ENCODE results near the gene EPS15. TPM values are rescaled to one million over a fixed set of nuclear protein-coding genes. Genes with fewer than 3 reads are reported as not detected.
A peak's percentile ranks its signal among the peaks of the same experiment; 100 is the strongest.

EPS15 gene
- total and polyA plus RNA-seq, 4 donors: 79.9 to 179 (median 102) TPM

GRCh38 chr1:51341876-51342496 is 177.1 kb downstream of the EPS15 start:
- no peak for DNase-seq (ENCODE audit: low read depth in 4 of 6, low spot score in 6 of 6)
- Histone ChIP-seq H3K36me3 (ENCODE audit: control insufficient read depth, insufficient read depth, low read length) (no peaks in the 10 kb centered on the region), H3K4me1 (ENCODE audit: control insufficient read depth, insufficient read depth, low read length) (peaks cover 7% of the 10 kb centered on the region), H3K27ac (ENCODE audit: low read depth, low read length) (no peak overlapping the region), H3K9me3 (ENCODE audit: control insufficient read depth, insufficient read depth, low read length) (no peaks in the 10 kb centered on the region), H3K4me3 (ENCODE audit: low read depth, low read length) (no peak overlapping the region), H3K27me3 (ENCODE audit: control insufficient read depth, insufficient read depth, low read length) (peaks cover 42% of the 10 kb centered on the region)
- 80% methylated on average over 1 of the region's 4 CpGs for WGBS (ENCODE audit: insufficient coverage)

- Histone ChIP-seq H3K36me3 (ENCODE audit: control insufficient read depth, insufficient read depth, low read length) (no peaks in the 10 kb centered on the region), H3K9me3 (ENCODE audit: control insufficient read depth, insufficient read depth, low read length) (no peaks in the 10 kb centered on the region), H3K4me1 (ENCODE audit: control insufficient read depth, insufficient read depth, low read length) (peaks cover 7% of the 10 kb centered on the region), H3K27ac (ENCODE audit: low read depth, low read length) (no peak overlapping the region), H3K27me3 (ENCODE audit: control insufficient read depth, insufficient read depth, low read length) (peaks cover 30% of the 10 kb centered on the region), H3K4me3 (ENCODE audit: low read depth, low read length) (no peak overlapping the region)
- 88% methylated on average over 1 of the region's 6 CpGs for WGBS (ENCODE audit: insufficient coverage)
- no peak for DNase-seq (ENCODE audit: low read depth in 4 of 6, low spot score in 6 of 6)
These were observed 178.7 kb downstream of the EPS15 start for GRCh38 chr1:51340380-51340779.

- H3K27me3 ChIP-seq (ENCODE audit: control insufficient read depth, insufficient read depth, low read length): no peaks in the 10 kb centered on the region
- 86% methylated on average over 4 of the region's 4 CpGs for WGBS (ENCODE audit: insufficient coverage)
- no peaks in the 10 kb centered on the region for H3K4me1 ChIP-seq (ENCODE audit: control insufficient read depth, insufficient read depth, low read length)
- no peaks in the 10 kb centered on the region for H3K36me3 ChIP-seq (ENCODE audit: control insufficient read depth, insufficient read depth, low read length)
- DNase-seq (ENCODE audit: low read depth in 4 of 6, low spot score in 6 of 6): no peak
- H3K4me3 ChIP-seq (ENCODE audit: low read depth, low read length): no peak overlapping the region
- no peak overlapping the region for H3K27ac ChIP-seq (ENCODE audit: low read depth, low read length)
- H3K9me3 ChIP-seq (ENCODE audit: control insufficient read depth, insufficient read depth, low read length): no peaks in the 10 kb centered on the region
These were observed 182.4 kb downstream of the EPS15 start for GRCh38 chr1:51336711-51337110.

- Histone ChIP-seq H3K9me3 (ENCODE audit: control insufficient read depth, insufficient read depth, low read length) (no peaks in the 10 kb centered on the region), H3K27ac (ENCODE audit: low read depth, low read length) (no peak overlapping the region), H3K27me3 (ENCODE audit: control insufficient read depth, insufficient read depth, low read length) (peaks cover 1% of the 10 kb centered on the region), H3K36me3 (ENCODE audit: control insufficient read depth, insufficient read depth, low read length) (no peaks in the 10 kb centered on the region), H3K4me3 (ENCODE audit: low read depth, low read length) (no peak overlapping the region), H3K4me1 (ENCODE audit: control insufficient read depth, insufficient read depth, low read length) (peaks cover 6% of the 10 kb centered on the region)
- no peak for DNase-seq (ENCODE audit: low read depth in 4 of 6, low spot score in 6 of 6)
- WGBS (ENCODE audit: insufficient coverage): 80% methylated on average over 2 of the region's 3 CpGs
These were observed 183.1 kb downstream of the EPS15 start for GRCh38 chr1:51336004-51336403.

- Histone ChIP-seq H3K27me3 (ENCODE audit: control insufficient read depth, insufficient read depth, low read length) (peaks cover 11% of the 10 kb centered on the region), H3K9me3 (ENCODE audit: control insufficient read depth, insufficient read depth, low read length) (no peaks in the 10 kb centered on the region), H3K36me3 (ENCODE audit: control insufficient read depth, insufficient read depth, low read length) (no peaks in the 10 kb centered on the region), H3K4me1 (ENCODE audit: control insufficient read depth, insufficient read depth, low read length) (peaks cover 19% of the 10 kb centered on the region), H3K27ac (ENCODE audit: low read depth, low read length) (no peak overlapping the region), H3K4me3 (ENCODE audit: low read depth, low read length) (no peak overlapping the region)
- 52% methylated on average over 6 of the region's 7 CpGs for WGBS (ENCODE audit: insufficient coverage)
- DNase-seq (ENCODE audit: low read depth in 4 of 6, low spot score in 6 of 6): peak in 2 of 6 donors; percentile 11 to 30
These were observed 187.6 kb downstream of the EPS15 start for GRCh38 chr1:51331206-51332100.

GRCh38 chr1:51330331-51331201 is 188.5 kb downstream of the EPS15 start, which contains the start of gene TTC39A:
Gene TTC39A, minus strand, starts transcription at chr1:51330562. Its CDS starts 85 bp downstream, at chr1:51330477.
- Histone ChIP-seq H3K27ac (ENCODE audit: low read depth, low read length) (no peak within 1 kb of the TSS), H3K4me1 (ENCODE audit: control insufficient read depth, insufficient read depth, low read length) (peaks cover 19% of the 10 kb centered on the region), H3K9me3 (ENCODE audit: control insufficient read depth, insufficient read depth, low read length) (no peaks in the 10 kb centered on the region), H3K4me3 (ENCODE audit: low read depth, low read length) (peak within 1 kb of the TSS; percentile 19), H3K36me3 (ENCODE audit: control insufficient read depth, insufficient read depth, low read length) (no peaks in the 10 kb centered on the region), H3K27me3 (ENCODE audit: control insufficient read depth, insufficient read depth, low read length) (peaks cover 11% of the 10 kb centered on the region)
- 2% methylated on average over 87 of the region's 87 CpGs for WGBS (ENCODE audit: insufficient coverage)
- peak in 1 of 6 donors; percentile 22 for DNase-seq (ENCODE audit: low read depth in 4 of 6, low spot score in 6 of 6)

GRCh38 chr1:51329443-51330325 is 189.4 kb downstream of the EPS15 start:
- WGBS (ENCODE audit: insufficient coverage): 21% methylated on average over 23 of the region's 26 CpGs
- H3K27ac ChIP-seq (ENCODE audit: low read depth, low read length): no peak overlapping the region
- H3K4me3 ChIP-seq (ENCODE audit: low read depth, low read length): no peak overlapping the region

GRCh38 chr1:51328926-51329325 is 190.1 kb downstream of the EPS15 start:
- H3K27ac ChIP-seq (ENCODE audit: low read depth, low read length): no peak overlapping the region
- WGBS (ENCODE audit: insufficient coverage): 96% methylated on average over 3 of the region's 4 CpGs

More at GRCh38 chr1:51329443-51330325, 189.4 kb downstream of the EPS15 start:
- Histone ChIP-seq H3K9me3 (ENCODE audit: control insufficient read depth, insufficient read depth, low read length) (no peaks in the 10 kb centered on the region), H3K36me3 (ENCODE audit: control insufficient read depth, insufficient read depth, low read length) (no peaks in the 10 kb centered on the region), H3K4me1 (ENCODE audit: control insufficient read depth, insufficient read depth, low read length) (peaks cover 19% of the 10 kb centered on the region), H3K27me3 (ENCODE audit: control insufficient read depth, insufficient read depth, low read length) (peaks cover 11% of the 10 kb centered on the region)
- DNase-seq (ENCODE audit: low read depth in 4 of 6, low spot score in 6 of 6): no peak

More at GRCh38 chr1:51328926-51329325, 190.1 kb downstream of the EPS15 start:
- no peak overlapping the region for H3K4me3 ChIP-seq (ENCODE audit: low read depth, low read length)
- no peak for DNase-seq (ENCODE audit: low read depth in 4 of 6, low spot score in 6 of 6)
- H3K9me3 ChIP-seq (ENCODE audit: control insufficient read depth, insufficient read depth, low read length): no peaks in the 10 kb centered on the region
- H3K4me1 ChIP-seq (ENCODE audit: control insufficient read depth, insufficient read depth, low read length): peaks cover 19% of the 10 kb centered on the region
- peaks cover 11% of the 10 kb centered on the region for H3K27me3 ChIP-seq (ENCODE audit: control insufficient read depth, insufficient read depth, low read length)
- no peaks in the 10 kb centered on the region for H3K36me3 ChIP-seq (ENCODE audit: control insufficient read depth, insufficient read depth, low read length)
